SK-MEL-5 (cell line): Measurements from ENCODE around the gene STAB2. TPM values are rescaled to one million over a fixed set of nuclear protein-coding genes. Genes with fewer than 3 reads are reported as not detected.

Experiments used
- DNase-seq: peaks from one replicate; pipeline ENCODE4 v3.0.0-alpha.2; 2016; ENCODE audit warnings: low read depth, low spot score
- in situ Hi-C: cut with HindIII; loops from 2 replicates; pipeline ENCODE4 v1.10.0; 2016; ENCODE audit warnings: low sequenced_read_pairs, high pct_unique_total_duplicates, low pct_unique_long_range_greater_than_20kb
- total RNA-seq: library from RNA; depleted of rRNA; stranded (reverse); fragments of >200 nt; shearing (Covaris generic); gene quantifications from 2 replicates; pipeline ENCODE4 v1.2.3, GENCODE V29; 2014

Gene STAB2
- total RNA-seq, 1 experiment from 2014 or later = not detected

- in situ Hi-C loops = no loop called here
- DNase-seq = no peak
Measured at GRCh38 chr12:103780992-103781391, 193.9 kb downstream of the STAB2 start.

DNA sequence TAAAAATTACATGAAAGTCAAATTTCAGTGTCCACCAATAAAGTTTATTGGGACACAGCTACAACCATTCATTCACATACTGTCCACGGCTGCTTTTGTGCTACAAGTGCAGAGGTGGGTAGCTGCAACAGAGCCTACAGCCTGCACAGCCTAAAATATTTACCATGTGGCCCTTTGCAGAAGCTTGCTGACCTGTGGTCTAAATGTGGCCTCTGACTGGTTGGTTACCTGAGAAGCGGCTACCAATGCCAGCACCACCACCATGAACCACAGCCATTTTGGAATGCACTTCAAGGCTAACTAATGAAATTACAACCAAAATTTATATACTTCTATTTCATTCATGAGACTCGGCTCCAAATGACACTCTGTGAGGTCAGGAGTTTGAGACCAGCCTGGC, 195.3 kb downstream of the STAB2 start:
- in situ Hi-C loops = no loop called here
- DNase-seq = no peak

- in situ Hi-C loops = no loop called here
Measured at GRCh38 chr12:103783744-103784664, 196.9 kb downstream of the STAB2 start.

GRCh38 chr12:103785243-103786031, 198.4 kb downstream of the STAB2 start:
- in situ Hi-C loops = no loop called here
- DNase-seq = no peak

More at GRCh38 chr12:103783744-103784664, 196.9 kb downstream of the STAB2 start:
- no peak for DNase-seq

DNA sequence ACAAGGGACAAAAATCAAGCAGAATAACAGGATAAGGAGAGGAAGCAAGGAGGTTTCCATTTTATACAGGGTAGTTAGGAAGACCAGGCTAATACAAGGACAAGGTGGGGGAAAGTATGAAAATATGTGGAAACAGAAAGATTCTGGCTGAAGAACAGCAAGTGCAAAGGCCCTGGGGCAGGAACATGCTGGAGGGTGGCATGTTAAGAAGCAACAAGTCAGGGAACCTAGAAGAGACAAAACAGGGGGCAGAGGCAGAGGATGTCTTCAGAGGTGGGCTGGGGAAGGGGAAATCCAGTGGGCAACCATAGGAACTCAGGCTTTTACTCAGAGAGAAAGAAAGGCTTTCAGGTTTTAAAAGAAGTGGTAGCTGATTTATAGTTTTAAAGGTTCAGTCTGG, 199.1 kb downstream of the STAB2 start:
- DNase-seq = no peak
- in situ Hi-C loops = no loop called here

- in situ Hi-C loops = no loop called here
- no peak for DNase-seq
Measured at GRCh38 chr12:103791350-103791920, 204.4 kb downstream of the STAB2 start.

DNA sequence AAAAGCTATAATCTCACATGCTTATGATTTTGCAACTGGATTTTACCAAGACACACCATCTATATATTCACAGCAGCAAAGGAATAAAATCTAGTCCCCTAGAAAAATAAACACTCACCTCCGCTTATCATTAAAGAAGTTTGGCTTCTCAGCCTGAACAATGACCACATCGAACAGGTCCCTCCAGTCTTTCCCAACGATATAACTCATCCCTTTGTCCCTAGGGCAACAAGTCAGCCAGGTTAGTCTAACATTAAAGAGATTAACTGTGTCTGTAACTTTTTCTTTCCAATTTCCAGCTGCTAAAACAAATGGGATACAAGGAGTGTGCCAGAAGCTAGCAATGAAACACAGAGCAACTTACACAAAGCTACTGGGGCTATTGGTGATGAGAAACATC, 206.0 kb downstream of the STAB2 start:
- in situ Hi-C loops = no loop called here
- DNase-seq = no peak

DNA sequence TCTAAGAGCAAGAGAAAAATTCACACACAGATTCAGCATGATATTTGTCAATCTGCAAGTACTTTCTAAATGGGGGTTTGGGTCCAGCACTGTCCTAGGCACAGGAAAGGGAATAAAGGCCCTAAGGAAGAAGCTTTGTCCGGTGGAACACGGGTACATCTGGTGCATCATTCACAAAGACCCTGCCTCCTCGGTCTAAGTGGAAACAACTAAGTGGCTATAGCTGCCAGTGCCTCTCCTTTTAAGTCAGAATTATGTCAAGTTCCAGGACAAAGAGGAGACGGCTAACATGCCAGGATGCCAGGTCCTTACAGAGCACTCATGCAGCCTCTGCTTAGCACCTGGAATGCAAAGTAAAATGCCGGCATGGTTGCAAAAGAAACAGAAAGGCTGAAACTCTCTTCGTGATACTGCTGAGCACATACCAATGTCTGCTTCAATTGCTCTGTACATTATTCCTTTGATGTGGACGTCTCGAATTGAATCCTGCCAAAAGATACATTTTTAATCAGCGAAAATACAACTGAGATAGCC, 206.5 kb downstream of the STAB2 start:
- DNase-seq = no peak
- in situ Hi-C loops = no loop called here

- DNase-seq = no peak
- in situ Hi-C loops = no loop called here
Measured at GRCh38 chr12:103794309-103795213, 207.5 kb downstream of the STAB2 start.

GRCh38 chr12:103798586-103798985, 211.5 kb downstream of the STAB2 start:
- in situ Hi-C loops = no loop called here
- no peak for DNase-seq

- in situ Hi-C loops = no loop called here
- DNase-seq = no peak
Measured at GRCh38 chr12:103799504-103799856, 212.4 kb downstream of the STAB2 start.

- in situ Hi-C loops = no loop called here
- peak; percentile 43 for DNase-seq
Measured at GRCh38 chr12:103799857-103800771, 213.0 kb downstream of the STAB2 start.

DNA sequence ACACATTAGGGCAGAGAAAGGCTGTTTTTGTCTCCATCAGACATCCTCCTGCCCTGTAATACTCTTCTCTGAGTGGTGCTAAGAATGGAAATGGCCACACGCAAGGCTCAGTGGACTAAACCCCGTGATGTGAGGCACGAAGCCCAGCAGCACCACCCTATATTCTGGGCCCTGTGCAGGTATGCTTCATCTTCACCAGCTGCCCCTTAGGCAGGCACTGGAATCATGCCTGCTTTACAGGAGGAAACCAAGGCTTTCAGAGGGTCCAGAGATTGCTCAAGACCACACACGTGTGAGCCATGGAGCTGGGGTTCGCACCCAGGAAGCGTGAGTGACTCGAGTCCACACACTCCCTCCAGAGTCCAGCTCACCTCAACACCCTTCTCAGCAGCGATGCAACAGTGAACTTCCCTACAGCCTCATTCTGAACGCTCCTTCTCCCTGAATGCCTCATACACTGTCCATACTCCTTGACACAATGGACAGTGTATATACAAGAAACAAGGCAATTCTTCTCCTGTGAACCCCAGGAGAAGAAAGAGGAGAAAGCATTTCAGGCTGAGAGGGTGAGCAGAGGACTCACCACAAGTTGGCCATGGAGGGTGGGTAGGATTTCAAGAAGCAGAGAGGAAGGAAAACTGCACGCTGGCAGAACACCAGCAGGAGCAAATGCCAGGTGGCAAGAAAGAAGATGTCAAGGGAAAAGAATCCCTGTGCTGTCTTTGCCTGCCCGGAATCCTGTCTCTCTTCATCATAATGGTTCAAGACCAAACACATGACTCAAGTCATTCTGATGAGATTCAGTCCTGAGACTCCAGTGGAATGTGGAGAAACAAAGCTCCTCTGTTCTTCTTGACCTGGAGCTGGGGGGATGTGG, 214.9 kb downstream of the STAB2 start:
- in situ Hi-C loops = no loop called here
- DNase-seq = peak; percentile 100

DNA sequence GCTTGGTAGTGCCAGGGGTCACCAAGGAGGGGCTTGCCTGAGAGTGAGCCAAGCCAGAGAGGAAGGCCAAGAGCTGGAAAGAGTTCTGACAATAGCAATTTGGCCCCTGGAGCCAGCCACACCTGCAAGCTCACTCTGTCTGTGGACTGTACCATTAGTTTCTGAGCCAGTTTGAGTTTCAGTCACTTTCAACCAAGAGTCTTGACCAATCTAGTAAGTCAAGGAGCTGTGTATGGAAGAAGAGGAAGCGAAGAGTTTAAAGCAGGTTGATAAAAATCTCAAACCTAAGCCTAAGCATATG, 215.5 kb downstream of the STAB2 start:
- no peak for DNase-seq

DNA sequence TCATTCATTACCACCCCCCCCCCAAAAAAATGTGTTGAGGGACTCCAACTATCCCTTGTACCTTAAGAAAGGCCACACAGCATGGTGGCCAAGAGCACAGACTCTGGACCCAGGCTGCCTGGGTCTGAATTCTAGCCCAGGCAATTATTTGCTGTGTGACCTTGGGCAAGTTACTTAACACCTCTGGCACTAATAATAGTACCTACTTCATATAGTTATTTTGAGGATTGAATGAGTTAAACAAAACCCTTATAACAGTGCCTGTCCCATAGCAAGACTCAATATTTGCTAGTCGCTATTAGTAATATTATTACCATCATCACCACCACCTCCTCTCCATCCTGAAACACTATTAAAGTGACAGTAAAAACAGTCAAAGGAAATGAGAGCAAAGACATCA, 216.8 kb downstream of the STAB2 start:
- DNase-seq = no peak
- in situ Hi-C loops = no loop called here

More for the DNA sequence above, 215.5 kb downstream of the STAB2 start:
- in situ Hi-C loops = no loop called here
